Fibroblast of villous mesenchyme (primary cell): Measurements from ENCODE around the gene CEP112. TPM values are rescaled to one million over a fixed set of nuclear protein-coding genes. Genes with fewer than 3 reads are reported as not detected.
"Not testable (repeated sequence)": the region's sequence is repeated elsewhere in the genome, so short reads cannot be mapped to it uniquely, and the experiment has no call there.

ENCODE experiments used
- DNase-seq: peaks from one replicate; pipeline ENCODE4 v3.0.0-alpha.2; 2010; ENCODE audit warnings: low read depth
- H3K4me3 ChIP-seq: 2 replicates; pipeline ENCODE4 v1.5.1; 2011; ENCODE audit warnings: low read depth, mild to moderate bottlenecking, low read length
- CTCF ChIP-seq: IDR thresholded peaks from 2 replicates; pipeline ENCODE4 v1.5.1; 2012; ENCODE audit warnings: low read depth, mild to moderate bottlenecking, low read length; ENCODE audit not compliant: insufficient read depth
- total RNA-seq: library from RNA; depleted of rRNA; stranded (reverse); fragments of >200 nt; gene quantifications from 2 replicates; pipeline ENCODE4 v1.2.3, GENCODE V29; 2012

CEP112 gene
- total RNA-seq, 1 donor: 10.8 TPM

DNA sequence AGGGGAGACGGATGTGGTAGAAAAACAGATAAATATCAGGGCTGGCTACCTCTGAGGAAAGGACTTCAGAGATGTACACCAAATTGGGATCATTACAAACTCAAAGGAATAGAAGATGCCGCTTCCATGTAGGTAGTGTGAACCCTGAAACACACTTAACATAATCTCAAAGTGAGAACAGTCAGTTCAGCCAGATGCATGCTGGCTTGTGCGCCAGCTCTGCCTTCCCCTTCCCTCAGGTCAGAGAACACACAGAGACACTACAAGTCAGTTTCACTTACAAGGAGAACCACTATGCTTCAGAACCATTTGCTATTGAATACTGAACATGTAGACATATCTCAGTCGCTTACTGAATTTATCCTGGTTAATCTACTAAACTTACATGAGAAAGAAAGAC lies 454.5 kb downstream of the CEP112 start:
- H3K4me3 ChIP-seq: no peak overlapping the region
- TF ChIP-seq CTCF: no peak
- no peak for DNase-seq

DNA sequence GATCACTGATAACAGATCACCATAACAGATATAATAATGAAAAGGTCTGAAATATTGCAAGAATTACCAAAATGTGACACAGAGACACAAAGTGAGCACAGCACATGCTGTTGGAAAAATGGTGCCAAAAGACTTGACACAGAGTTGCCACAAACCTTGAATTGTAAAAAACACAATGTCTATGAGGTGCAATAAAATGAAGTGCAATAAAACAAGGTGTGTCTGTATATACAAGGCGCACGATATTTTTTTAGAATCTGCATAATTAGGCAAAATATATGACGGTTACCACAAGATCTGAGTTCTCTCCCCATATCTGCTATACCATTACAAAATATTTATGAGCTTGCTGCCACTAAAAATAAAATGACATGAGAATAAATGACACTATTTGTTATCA lies 458.6 kb downstream of the CEP112 start:
- H3K4me3 ChIP-seq: no peak overlapping the region
- DNase-seq: no peak
- TF ChIP-seq CTCF: no peak

GRCh38 chr17:65732667-65733066 lies 459.3 kb downstream of the CEP112 start:
- not testable (repeated sequence) for DNase-seq, H3K4me3 ChIP-seq

DNA sequence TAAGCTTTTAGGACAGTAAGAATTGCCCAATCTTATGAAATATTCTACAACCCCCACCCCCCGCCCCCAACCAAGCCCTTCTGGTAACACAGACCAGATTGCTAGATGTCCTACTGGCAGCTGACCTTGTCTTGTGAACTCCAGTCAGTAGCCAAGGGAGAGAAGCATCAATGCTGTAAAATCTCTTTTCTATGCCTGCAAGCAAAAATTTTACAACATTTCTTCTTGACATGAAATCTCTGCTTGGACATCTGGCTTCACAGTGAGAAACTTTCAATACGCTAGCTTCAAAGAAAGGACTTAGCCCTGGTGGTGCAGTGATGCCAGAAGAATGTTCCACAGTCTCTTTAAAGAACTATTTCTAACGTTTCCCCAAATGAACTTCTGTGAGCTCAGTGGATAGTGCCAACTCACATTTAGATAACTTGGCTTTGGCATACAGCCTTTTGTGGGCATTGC lies 461.2 kb downstream of the CEP112 start:
- peak; percentile 85 for DNase-seq
- H3K4me3 ChIP-seq: no peak overlapping the region
- no peak for TF ChIP-seq CTCF

DNA sequence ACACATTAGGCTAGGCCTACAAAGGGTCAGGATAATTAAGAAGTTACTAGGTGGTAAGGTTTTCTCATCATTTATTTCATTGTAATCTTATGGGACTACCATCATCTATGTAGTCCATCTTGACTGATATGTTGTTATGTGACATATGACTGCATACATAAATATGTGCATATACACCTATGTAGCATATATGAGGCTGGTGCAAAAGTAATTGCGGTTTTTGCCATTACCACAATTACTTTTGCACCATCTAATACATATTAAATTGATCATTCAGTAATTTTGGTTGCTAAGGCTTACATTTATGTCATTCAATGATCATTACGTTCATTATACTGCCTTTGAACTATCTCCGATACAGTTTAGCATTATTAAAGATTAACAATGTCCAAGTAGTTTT lies 462.7 kb downstream of the CEP112 start:
- DNase-seq: no peak
- TF ChIP-seq CTCF: no peak

GRCh38 chr17:65727832-65728231 lies 464.1 kb downstream of the CEP112 start:
- H3K4me3 ChIP-seq: no peak overlapping the region
- TF ChIP-seq CTCF: no peak
- DNase-seq: no peak

More for the DNA sequence above, 462.7 kb downstream of the CEP112 start:
- no peak overlapping the region for H3K4me3 ChIP-seq

DNA sequence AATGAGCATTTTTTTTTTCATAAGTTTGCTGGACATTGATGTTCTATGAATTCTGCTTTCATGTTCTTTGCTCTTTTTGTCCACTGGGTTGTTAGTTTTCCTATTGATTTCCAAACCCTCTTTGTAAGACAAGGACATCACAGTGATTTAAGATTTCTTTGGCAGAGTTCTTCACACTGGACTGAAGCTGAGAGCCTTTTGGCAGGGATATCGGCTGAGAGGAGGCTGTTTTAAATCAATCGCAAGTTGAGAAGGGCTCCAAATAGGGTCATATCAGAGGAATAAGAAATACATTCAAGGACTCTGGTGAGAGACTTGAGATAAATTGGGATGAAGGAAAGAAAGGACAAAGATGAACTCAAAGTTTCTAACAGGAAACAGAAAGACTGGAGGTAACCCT lies 464.7 kb downstream of the CEP112 start:
- TF ChIP-seq CTCF: no peak
- DNase-seq: no peak
- no peak overlapping the region for H3K4me3 ChIP-seq
